GM18505 (cell line): ENCODE results near the gene DCDC2C.

Experiments
- ATAC-seq: cut with Tn5 transposase; IDR thresholded peaks from one replicate; pipeline ENCODE4 v1.9.1; 2021; ENCODE audit not compliant: unreplicated experiment
- POLR2A ChIP-seq: IDR thresholded peaks from 4 replicates; pipeline ENCODE4 v1.6.1; 2011; ENCODE audit warnings: borderline replicate concordance; ENCODE audit not compliant: insufficient read depth, insufficient read length; ENCODE audit errors: extremely low read depth

DCDC2C gene

DNA sequence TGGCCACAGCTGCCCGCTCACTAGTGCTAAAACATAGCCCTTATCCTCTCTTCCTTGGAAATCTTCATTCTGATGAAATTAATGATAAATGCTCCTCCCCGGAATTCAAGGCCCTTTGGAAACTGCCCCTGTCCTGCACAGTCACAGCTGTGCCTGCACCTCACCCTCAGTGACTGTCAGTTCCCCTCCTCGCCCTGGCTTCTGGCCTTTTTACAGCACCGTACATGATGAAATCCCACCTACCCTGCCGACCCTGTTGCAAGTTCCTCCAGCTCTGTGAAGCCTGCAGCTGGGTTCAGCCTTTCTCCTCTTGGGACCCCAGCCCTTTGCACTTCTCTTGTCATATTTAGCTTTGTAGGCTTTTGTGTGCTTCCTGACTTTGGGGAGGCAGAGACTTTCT, 48.4 kb downstream of the DCDC2C start:
- ATAC-seq, result no peak
- TF ChIP-seq POLR2A, result no peak

- TF ChIP-seq POLR2A, result no peak
These were observed 49.0 kb downstream of the DCDC2C start for GRCh38 chr2:3752376-3752775.

GRCh38 chr2:3753561-3753960, 50.2 kb downstream of the DCDC2C start:
- no peak for TF ChIP-seq POLR2A
- no peak for ATAC-seq

More at GRCh38 chr2:3752376-3752775, 49.0 kb downstream of the DCDC2C start:
- no peak for ATAC-seq

DNA sequence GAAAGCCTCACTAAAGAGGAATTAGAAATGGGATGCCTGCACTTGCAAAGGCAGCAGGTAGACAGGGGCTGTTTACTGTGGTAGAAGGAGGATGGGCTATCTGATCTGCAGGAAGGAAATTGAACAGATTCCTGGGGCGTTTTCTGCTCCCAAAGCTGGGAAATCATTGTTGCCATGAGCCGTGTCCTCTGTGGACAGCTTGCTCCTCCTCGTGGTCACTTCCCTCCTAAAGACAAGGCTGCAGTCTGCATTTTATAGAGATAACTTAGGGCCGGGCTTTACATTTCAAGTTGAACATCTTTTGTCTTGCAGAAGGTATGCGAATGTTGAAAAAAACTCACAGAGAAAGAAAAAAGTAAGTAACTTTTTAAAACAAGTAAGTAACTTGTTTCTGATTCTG, 50.9 kb downstream of the DCDC2C start:
- ATAC-seq, result no peak
- TF ChIP-seq POLR2A, result no peak

- no peak for TF ChIP-seq POLR2A
- no peak for ATAC-seq
These were observed 51.4 kb downstream of the DCDC2C start for GRCh38 chr2:3754795-3755194.

DNA sequence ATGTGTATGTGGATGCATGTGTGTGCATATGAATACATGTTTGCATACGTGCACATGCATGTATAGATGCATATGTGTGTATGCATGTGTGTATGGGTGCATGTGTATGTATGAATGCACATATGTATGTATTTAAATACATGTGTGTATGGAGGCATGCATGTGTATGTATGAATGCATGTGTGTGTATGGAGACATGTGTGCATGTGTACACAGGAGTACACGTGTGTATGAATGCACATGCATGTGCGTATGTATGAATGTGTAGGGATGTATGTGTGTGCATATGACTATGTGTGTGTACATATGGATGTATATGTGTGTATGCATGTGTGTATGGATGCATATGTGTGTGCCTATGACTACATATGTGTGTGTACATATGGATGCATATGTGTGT, 51.9 kb downstream of the DCDC2C start:
- no peak for ATAC-seq
- no peak for TF ChIP-seq POLR2A

DNA sequence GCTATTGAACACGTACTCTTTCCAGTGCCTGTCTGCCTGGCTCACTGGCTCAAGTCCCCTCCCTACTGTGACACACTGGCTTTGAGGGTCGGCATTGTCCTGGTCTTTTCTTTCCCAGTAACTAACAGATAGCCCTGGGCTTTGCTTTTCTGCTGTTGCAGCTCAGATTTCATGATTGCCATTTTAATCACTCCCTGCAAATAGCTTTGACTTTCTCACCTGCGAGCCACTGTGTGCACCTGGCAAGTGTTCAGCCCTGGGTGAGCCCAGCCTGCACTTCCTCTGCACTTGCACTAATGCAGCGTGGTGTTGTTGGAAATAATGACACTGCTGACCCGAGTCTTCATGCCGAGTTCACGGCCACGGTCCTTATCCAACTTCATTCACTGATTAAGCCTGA, 52.9 kb downstream of the DCDC2C start:
- no peak for TF ChIP-seq POLR2A
- ATAC-seq, result no peak

- no peak for TF ChIP-seq POLR2A
- no peak for ATAC-seq
These were observed 55.5 kb downstream of the DCDC2C start for GRCh38 chr2:3758906-3759305.

DNA sequence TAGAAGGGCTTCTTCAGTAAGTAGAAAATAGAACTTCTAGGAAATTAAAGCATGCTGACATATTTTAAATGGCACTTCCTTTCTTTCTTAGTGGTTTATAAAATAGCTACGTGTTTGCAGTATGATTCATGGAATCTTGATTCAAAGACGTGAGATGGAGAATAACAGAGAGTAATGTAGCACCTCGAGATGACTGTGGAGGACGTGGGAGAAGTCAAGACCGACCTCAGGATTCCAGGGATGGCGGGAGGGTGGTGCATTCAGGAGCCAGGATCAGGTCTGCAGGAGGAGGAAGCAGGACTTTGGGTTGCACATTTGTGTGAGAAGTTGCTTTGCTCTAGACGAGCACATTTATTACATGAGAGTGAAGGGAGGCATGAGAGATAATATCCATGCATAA, 56.0 kb downstream of the DCDC2C start:
- no peak for ATAC-seq
- TF ChIP-seq POLR2A, result no peak

GRCh38 chr2:3759761-3760160, 56.4 kb downstream of the DCDC2C start:
- ATAC-seq, result no peak
- TF ChIP-seq POLR2A, result no peak

- TF ChIP-seq POLR2A, result no peak
These were observed 57.9 kb downstream of the DCDC2C start for GRCh38 chr2:3761272-3761671.

GRCh38 chr2:3762771-3763447, 59.5 kb downstream of the DCDC2C start:
- no peak for ATAC-seq
- TF ChIP-seq POLR2A, result no peak

More at GRCh38 chr2:3761272-3761671, 57.9 kb downstream of the DCDC2C start:
- ATAC-seq, result no peak

- ATAC-seq, result no peak
- no peak for TF ChIP-seq POLR2A
These were observed 63.4 kb downstream of the DCDC2C start for GRCh38 chr2:3766824-3767223.

- no peak for ATAC-seq
- TF ChIP-seq POLR2A, result no peak
These were observed 65.8 kb downstream of the DCDC2C start for GRCh38 chr2:3768960-3769765.
